HG02885 (cell line): ENCODE measurements around the gene LAPTM5.
"Not testable (repeated sequence)": the region's sequence is repeated elsewhere in the genome, so short reads cannot be mapped to it uniquely, and the experiment has no call there.

Experiments
- ATAC-seq: cut with Tn5 transposase; IDR thresholded peaks from one replicate; pipeline ENCODE4 v1.9.1; 2021; ENCODE audit warnings: mild to moderate bottlenecking; ENCODE audit not compliant: unreplicated experiment, poor library complexity

LAPTM5 gene

GRCh38 chr1:30757352-30758120 lies at the start of gene LAPTM5:
Gene LAPTM5 (minus strand): TSS chr1:30757774. CDS start chr1:30757745, 29 bp downstream.
- no peak for ATAC-seq

GRCh38 chr1:30806381-30807317 lies 49.1 kb upstream of the LAPTM5 start:
- no peak for ATAC-seq

GRCh38 chr1:30805304-30806003 lies 47.9 kb upstream of the LAPTM5 start:
- no peak for ATAC-seq

GRCh38 chr1:30804822-30805221 lies 47.2 kb upstream of the LAPTM5 start:
- no peak for ATAC-seq

- ATAC-seq: no peak
Measured at GRCh38 chr1:30804352-30804751, 46.8 kb upstream of the LAPTM5 start.

GRCh38 chr1:30803562-30803961 lies 46.0 kb upstream of the LAPTM5 start:
- no peak for ATAC-seq

GRCh38 chr1:30801771-30802198 lies 44.2 kb upstream of the LAPTM5 start:
- no peak for ATAC-seq

GRCh38 chr1:30799233-30799511 lies 41.6 kb upstream of the LAPTM5 start:
- ATAC-seq: no peak

- no peak for ATAC-seq
Measured at GRCh38 chr1:30798389-30799232, 41.0 kb upstream of the LAPTM5 start.

- ATAC-seq: no peak
Measured at GRCh38 chr1:30795026-30795425, 37.5 kb upstream of the LAPTM5 start.

GRCh38 chr1:30794260-30794659 lies 36.7 kb upstream of the LAPTM5 start:
- ATAC-seq: no peak

GRCh38 chr1:30793209-30793608 lies 35.6 kb upstream of the LAPTM5 start:
- ATAC-seq: no peak

GRCh38 chr1:30791868-30792267 lies 34.3 kb upstream of the LAPTM5 start:
- ATAC-seq: no peak

- no peak for ATAC-seq
Measured at GRCh38 chr1:30790850-30791778, 33.5 kb upstream of the LAPTM5 start.

- ATAC-seq: not testable (repeated sequence)
Measured at GRCh38 chr1:30790256-30790525, 32.6 kb upstream of the LAPTM5 start.

GRCh38 chr1:30789388-30790255 lies 32.0 kb upstream of the LAPTM5 start:
- no peak for ATAC-seq

- ATAC-seq: no peak
Measured at GRCh38 chr1:30788580-30789387, 31.2 kb upstream of the LAPTM5 start.
